BJ (cell line): ENCODE measurements around the gene CCDC12. TPM values are rescaled to one million over a fixed set of nuclear protein-coding genes. Genes with fewer than 3 reads are reported as not detected.

Experiments
- CTCF ChIA-PET: fragments of 350-600 bp; formaldehyde crosslinking; extraction: SDS; loops from one replicate; lab custom pipeline; 2021; ENCODE audit warnings: antibody characterized with exemption, inconsistent platforms; lab: Yijun Ruan, JAX
- POLR2A ChIA-PET: fragments of 300-600 bp; sonication (Branson Sonifier 250); formaldehyde crosslinking; extraction: SDS; loops from one replicate; lab custom pipeline; 2021; ENCODE audit warnings: antibody characterized with exemption; lab: Charles Lee
- DNase-seq: peaks from one replicate; pipeline ENCODE4 v3.0.0-alpha.2; 2011; ENCODE audit warnings: low read depth
- H3K27me3 ChIP-seq: 2 replicates; pipeline ENCODE4 v1.6.0; 2011; ENCODE audit warnings: low read length; ENCODE audit not compliant: control insufficient read depth, insufficient read depth
- H3K36me3 ChIP-seq: 2 replicates; pipeline ENCODE4 v1.5.1; 2011; ENCODE audit warnings: low read length; ENCODE audit not compliant: control insufficient read depth, insufficient read depth
- H3K4me3 ChIP-seq: 2 replicates; pipeline ENCODE4 v1.5.1; 2011; ENCODE audit warnings: low read depth, mild to moderate bottlenecking, control low read depth, low read length
- CTCF ChIP-seq: IDR thresholded peaks from 2 replicates; pipeline ENCODE4 v1.5.1; 2011; ENCODE audit warnings: low read depth, mild to moderate bottlenecking, control low read depth, inconsistent platforms, low read length, moderate library complexity; ENCODE audit not compliant: insufficient read depth
- polyA plus RNA-seq: library from polyadenylated mRNA; depleted of rRNA; stranded (reverse); fragments of >200 nt; gene quantifications from 2 replicates; pipeline ENCODE4 v1.2.3, GENCODE V29; 2011; rRNA removed
- small RNA-seq: library from RNA; depleted of rRNA; stranded (forward); fragments of <200 nt; gene quantifications from one replicate; pipeline ENCODE3, GENCODE V24; 2012; ENCODE audit warnings: low replicate concordance, low read depth; ENCODE audit not compliant: insufficient read length

The CCDC12 gene
- polyA plus RNA-seq, 1 experiment = 20.8 TPM

- CTCF ChIA-PET = interaction anchor here (1.7 to 6.7 kb wide), 3 partner anchors 10 to 33 kb away, joined by 4 to 62 read pairs (median 24); no protein-coding TSS in a partner anchor
- Histone ChIP-seq H3K4me3 (no peak overlapping the region), H3K36me3 (no peaks in the 10 kb centered on the region), H3K27me3 (peaks cover 12% of the 10 kb centered on the region)
- no peak for DNase-seq
- no peak for TF ChIP-seq CTCF
- POLR2A ChIA-PET = no interaction called here
Measured at GRCh38 chr3:46876313-46877300, 99.9 kb downstream of the CCDC12 start.

- no peak for TF ChIP-seq CTCF
- CTCF ChIA-PET = interaction anchor here (6.4 to 6.7 kb wide), 2 partner anchors 9 to 20 kb away, joined by 24 to 62 read pairs; no protein-coding TSS in a partner anchor
Measured at GRCh38 chr3:46875560-46875959, 101.0 kb downstream of the CCDC12 start.

GRCh38 chr3:46874430-46874829 lies 102.1 kb downstream of the CCDC12 start:
- H3K27me3 ChIP-seq = peaks cover 10% of the 10 kb centered on the region
- TF ChIP-seq CTCF = no peak
- no peaks in the 10 kb centered on the region for H3K36me3 ChIP-seq
- no peak overlapping the region for H3K4me3 ChIP-seq
- POLR2A ChIA-PET = interaction anchor here (0.6 kb wide), 1 partner anchor 178 kb away, joined by 3 read pairs; no protein-coding TSS in a partner anchor
- CTCF ChIA-PET = interaction anchor here (1.6 to 6.4 kb wide), 3 partner anchors 8 to 35 kb away, joined by 6 to 62 read pairs (median 7); no protein-coding TSS in a partner anchor
- DNase-seq = no peak

More at GRCh38 chr3:46875560-46875959, 101.0 kb downstream of the CCDC12 start:
- H3K4me3 ChIP-seq = no peak overlapping the region
- no peaks in the 10 kb centered on the region for H3K36me3 ChIP-seq
- DNase-seq = no peak
- POLR2A ChIA-PET = no interaction called here
- H3K27me3 ChIP-seq = peaks cover 9% of the 10 kb centered on the region

GRCh38 chr3:46873521-46873920 lies 103.0 kb downstream of the CCDC12 start:
- H3K27me3 ChIP-seq = peaks cover 12% of the 10 kb centered on the region
- ChIA-PET CTCF (interaction anchor here (0.9 to 1.7 kb wide), 6 partner anchors 7 to 168 kb away, joined by 3 to 7 read pairs (median 4); no protein-coding TSS in a partner anchor), POLR2A (no interaction called here)
- no peaks in the 10 kb centered on the region for H3K36me3 ChIP-seq
- no peak for TF ChIP-seq CTCF
- DNase-seq = no peak
- H3K4me3 ChIP-seq = no peak overlapping the region

Small RNA genes lying within 50 kb of the gene (small RNA-seq; reads per million reads assigned to genes)
- not detected for gene AC109583.2

Other genes with a start within 250 kb of the CCDC12 start
- gene MYL3, start 113.3 kb downstream of the CCDC12 start, polyA plus RNA-seq = 0.97 and 1.0 TPM in 2 replicates
- gene PTH1R, start 99.0 kb downstream of the CCDC12 start, polyA plus RNA-seq = 1.3 and 2.1 TPM in 2 replicates
- gene NBEAL2, start 2.9 kb upstream of the CCDC12 start, polyA plus RNA-seq = 2.4 and 5.1 TPM in 2 replicates
- gene SETD2, start 187.4 kb upstream of the CCDC12 start, polyA plus RNA-seq = 12.9 and 18.2 TPM in 2 replicates